GM15510 (cell line): ENCODE results near the gene ZNF735.
"Not testable (repeated sequence)": the region's sequence is repeated elsewhere in the genome, so short reads cannot be mapped to it uniquely, and the experiment has no call there.

Source experiments
- POLR2A ChIP-seq: IDR thresholded peaks from 3 replicates; pipeline ENCODE4 v1.6.1; 2011; ENCODE audit warnings: borderline replicate concordance; ENCODE audit not compliant: insufficient read length; ENCODE audit errors: extremely low read depth

ZNF735 gene

DNA sequence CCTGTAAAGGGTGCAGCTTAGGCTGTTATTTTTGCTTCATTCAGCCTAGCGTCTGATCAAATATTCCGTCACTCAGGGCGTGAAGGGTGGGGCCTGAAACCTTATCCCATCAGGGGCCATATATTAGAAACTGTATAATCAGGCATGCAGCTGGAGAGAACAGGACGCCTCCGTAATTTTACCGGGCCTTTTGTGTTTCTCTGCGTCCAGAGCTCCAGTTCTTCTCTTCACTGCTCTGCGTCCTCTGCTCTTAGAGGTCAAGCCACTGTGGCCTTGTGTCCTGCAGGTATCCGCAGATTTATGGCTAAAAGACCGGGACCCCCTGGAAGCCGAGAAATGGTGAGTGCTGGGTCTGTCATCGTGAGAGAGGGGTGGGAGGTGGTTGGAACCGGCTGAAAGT lies at the start of gene ZNF735:
Gene ZNF735 (plus strand): TSS at position 301 of the 400 bp plus-strand sequence. CDS start 0 bp downstream, at position 301.
- no peak for TF ChIP-seq POLR2A

DNA sequence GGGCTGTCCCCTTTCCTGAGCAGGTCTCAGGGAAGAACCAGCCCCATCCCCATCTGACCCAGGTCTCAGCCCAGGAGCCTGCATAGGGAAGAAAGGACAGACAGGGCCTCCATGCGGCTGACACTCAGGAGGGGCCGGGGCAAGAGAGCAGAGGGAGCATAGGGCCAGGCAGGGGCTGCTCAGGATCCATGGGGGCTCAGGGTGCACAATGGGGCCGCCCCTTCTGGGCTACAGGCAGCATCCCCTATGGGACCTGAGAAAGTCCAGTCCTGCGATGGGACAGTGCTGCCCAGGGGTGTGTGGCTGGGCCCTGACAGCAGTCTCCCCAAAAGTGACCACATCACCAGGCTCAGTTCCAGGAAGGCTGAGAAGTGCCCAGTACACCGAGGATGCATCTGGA lies 32.7 kb upstream of the ZNF735 start:
- no peak for TF ChIP-seq POLR2A

DNA sequence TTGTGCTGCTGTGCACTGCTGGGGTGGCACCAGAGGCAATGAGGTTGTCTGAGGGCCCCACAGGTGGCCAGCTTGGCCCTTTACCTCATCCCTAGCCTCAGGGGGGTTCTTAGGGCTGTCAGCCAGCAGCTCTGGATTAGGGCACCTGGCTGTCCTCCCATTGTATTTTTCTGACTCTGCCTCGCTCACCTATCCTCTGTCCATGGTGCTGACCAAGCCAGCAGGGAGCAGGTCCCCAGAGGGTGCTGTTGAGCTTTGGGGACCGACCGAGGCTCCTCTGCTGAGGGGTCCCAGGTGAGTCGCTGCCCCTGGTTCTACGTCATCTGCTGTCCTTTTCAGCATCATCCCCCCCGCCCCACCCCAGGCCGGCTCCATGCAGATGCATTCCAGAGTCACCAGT lies 32.1 kb upstream of the ZNF735 start:
- TF ChIP-seq POLR2A = no peak

DNA sequence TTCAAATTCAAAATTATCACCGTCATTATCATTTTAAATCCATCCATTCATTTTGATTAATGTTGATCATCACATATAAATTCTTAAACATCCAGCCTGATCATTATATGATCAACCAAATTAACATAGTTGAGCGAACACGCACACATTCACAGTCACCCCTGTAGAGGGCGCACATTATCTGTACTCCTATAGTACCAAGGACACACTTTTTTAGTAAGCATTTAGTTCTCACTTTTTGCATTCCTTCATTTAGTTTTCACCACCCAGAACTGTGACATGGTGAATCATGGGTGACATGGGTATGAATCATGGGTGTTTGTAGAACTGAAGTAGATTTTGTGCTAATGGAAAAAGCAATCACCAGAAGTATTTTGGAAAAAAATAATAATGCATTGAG lies 26.0 kb upstream of the ZNF735 start:
- TF ChIP-seq POLR2A = no peak

DNA sequence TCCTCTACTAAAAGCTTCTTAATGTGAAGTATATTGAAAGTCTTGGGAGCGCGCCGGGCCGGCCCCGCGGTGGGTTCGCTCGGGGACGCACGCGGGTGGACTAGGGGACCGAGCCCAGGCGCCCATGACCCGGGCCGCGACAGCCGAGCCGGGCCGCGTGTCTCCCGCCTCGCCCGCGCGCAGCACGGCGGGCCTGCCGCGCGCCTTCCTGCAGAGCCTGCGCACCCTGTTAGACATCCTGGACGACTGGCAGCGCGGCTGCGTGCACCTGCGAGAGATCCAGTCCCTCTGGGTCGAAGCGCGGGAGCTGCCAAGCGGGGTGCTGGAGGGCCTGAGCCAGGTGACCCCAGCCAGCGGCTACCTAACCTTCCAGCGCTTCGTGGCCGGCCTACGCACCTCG lies 25.4 kb upstream of the ZNF735 start:
- TF ChIP-seq POLR2A = no peak

DNA sequence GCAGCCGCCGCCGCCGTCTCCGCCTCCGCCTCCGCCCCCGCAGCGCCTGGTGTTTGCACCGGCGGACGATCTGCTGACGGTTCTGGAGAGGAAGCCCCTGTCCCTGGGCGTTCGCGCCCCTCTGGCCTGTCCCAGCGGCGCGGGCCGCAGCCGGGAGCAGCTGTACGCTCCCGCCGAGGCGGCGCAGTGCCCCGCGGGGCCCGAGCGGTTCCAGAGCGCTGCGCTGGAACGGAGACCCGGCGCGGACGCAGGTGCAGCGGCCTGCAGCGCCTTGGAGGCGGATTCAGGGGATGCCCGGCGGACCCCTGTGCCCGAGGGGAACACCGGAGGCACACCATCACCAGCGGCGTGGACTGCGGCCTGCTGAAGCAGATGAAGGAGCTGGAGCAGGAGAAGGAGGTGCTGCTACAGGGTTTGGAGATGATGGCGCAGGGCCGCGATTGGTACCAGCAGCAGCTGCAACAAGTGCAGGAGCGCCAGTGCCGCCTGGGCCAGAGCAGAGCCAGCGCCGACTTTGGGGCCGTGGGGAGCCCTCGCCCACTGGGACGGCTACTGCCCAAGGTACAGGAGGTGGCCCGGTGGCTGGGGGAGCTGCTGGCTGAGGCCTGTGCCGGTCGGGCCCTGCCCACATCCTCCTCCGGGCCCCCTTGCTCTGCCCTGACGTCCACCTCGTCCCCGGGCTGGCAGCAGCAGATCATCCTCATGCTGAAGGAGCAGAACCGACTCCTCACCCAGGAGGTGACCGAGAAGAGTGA lies 24.8 kb upstream of the ZNF735 start:
- TF ChIP-seq POLR2A = no peak

DNA sequence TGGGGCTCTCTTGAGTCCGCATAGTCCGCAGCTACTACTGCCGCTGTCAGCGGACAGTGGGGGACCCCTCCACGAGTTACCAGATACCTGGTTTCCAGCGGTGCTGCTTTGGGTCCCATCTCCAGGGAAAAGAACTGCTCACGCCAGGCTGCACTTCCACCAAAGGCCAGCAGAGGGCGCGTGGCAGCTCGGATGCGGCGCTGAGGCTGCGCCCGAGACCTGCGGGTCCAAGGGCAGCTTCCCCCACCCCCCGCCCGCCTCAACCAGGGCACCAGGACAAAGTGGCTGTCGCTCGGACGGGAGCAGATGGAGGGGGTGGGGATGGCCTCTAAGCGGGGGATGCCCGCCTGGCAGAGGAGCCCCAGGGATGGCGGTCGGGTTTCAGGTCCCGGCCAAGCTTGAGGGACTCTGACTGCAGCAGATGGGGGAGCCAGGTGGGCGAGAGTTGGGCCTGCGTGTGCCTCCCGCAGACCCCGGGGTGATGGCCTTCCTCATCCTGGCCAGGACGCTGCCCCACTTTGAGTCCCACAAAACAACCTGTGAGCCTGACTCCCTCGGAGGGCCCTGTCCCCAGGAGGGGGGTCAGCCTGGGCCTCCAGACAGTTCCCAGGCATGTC lies 23.8 kb upstream of the ZNF735 start:
- TF ChIP-seq POLR2A = no peak

DNA sequence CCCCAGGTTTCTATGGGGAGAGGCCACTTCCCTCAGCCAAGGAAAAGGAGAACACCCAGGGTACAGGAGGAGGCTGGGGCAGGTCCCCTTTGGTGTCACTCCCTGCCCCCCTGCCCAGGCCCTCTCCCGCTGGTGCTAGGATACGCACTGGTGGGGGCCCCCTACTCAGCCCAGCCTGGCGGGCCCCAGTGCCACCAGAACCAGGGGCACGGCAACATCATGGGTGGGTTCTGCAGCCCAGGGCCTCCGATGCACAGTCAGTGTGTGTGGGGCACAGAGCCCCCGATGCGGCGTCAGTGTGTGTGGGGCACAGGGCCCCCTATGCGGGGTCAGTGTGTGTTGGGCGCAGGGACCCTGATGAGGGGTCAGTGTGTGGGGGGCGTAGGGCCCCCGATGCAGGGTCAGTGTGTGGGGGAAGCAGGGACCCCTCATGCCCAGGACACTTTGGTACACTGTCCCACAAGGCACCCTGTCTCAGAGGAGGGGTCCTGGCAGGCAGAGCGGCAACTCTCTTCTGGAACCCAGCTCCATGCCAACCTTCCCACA lies 23.1 kb upstream of the ZNF735 start:
- TF ChIP-seq POLR2A = no peak

DNA sequence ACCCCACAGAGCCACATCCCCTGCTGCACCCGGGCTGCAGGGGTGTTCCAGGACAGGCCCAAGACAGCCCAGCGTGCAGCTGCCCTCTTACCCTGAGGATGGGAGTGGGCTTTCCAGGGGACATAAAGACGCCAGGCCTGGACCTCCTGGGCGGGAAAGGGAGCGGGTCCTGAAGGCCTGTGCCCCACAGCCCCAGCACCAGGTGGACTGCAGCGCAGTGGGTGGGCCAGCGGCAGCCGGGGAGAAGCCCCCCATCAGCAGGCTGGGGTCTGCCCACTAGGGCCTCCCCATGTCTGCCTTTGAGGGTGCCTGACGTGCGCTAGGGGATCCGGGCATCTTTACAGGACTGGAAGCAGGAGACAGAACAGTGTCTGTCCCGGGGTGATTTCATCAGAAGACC lies 22.6 kb upstream of the ZNF735 start:
- no peak for TF ChIP-seq POLR2A

DNA sequence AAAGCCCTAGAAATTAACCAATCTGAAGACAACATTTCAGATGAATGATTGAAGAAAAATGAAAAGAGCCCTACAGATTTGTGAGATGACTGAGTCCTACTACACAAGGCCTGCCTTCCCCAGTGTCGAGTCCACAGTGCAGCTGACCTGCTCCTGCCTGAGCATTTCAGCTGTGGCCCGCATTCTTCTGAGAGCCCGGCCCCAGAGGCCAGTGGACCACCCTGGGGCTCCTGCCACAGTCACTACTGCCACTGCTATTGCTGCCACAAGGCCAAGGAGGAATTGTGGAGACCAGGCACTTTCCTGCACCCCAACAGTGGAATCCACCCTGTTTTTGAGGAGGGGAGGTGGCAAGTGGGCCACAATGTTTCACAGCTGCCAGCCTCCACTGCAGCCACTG lies 19.6 kb upstream of the ZNF735 start:
- TF ChIP-seq POLR2A = no peak

DNA sequence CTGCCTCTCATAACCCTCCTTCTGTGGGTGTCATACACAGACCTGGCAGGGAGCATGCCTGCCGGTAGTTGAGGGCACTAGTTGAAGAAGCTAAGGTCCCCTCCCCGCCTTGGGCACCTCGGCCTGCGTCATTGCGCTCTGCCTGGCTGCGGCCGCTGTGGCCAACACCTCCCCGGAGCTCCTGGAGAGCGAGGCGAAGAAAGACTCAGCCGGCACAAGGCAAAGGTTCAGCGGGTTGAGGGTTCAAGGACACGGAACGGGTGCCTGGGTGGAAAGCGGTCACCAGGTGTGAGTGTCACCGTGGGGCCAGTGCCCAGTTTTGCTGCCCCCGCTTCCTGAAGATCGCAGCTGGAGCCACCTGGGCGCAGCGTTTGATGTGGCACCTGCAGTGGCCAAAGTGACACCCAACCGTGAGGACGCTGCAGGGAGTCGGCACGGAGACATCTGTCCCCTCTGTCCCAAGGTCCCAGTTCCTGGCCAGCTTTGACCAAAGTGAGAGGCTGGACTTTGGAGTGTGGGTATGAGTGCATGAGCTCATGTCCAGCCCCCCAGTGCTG lies 14.8 kb upstream of the ZNF735 start:
- no peak for TF ChIP-seq POLR2A

DNA sequence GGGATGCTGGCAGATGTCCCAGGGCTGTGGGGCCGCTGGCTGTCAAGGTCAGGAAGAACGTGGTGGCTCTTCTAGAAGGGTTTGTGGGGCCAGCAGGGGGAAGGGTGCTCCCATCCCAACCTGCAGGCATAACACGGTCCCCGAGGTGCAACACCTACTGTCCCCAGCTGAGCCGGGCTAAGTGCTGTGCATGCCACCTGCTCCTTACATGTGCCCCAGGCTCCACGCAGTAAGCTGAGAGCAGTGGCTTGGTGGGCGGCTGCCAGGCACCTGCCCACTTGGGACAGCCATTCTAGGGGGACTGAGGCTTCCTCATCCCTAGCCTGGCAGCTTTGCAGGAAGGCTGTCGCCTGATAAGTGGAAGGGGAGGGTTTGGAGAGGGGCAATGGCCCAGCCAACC lies 14.2 kb upstream of the ZNF735 start:
- TF ChIP-seq POLR2A = no peak

DNA sequence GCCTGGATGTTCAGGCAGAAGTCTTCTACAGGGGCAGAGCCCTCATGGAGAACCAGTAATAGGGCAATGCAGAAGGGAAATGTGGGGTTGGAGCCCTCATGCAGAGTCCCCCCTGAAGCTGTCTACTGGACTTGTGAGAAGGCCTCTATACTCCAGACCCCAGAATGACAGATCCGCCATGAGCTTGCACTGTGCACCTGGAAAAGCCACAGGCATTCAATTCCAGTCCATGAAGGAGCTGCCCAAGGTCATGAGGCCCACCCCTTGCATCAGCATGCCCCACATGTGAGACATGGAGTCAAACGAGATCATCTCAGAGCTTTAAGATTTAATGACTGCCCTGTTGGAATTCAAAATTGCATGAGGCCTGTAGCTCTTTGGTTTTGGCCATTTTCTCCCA lies 16.4 kb downstream of the ZNF735 start:
- no peak for TF ChIP-seq POLR2A

DNA sequence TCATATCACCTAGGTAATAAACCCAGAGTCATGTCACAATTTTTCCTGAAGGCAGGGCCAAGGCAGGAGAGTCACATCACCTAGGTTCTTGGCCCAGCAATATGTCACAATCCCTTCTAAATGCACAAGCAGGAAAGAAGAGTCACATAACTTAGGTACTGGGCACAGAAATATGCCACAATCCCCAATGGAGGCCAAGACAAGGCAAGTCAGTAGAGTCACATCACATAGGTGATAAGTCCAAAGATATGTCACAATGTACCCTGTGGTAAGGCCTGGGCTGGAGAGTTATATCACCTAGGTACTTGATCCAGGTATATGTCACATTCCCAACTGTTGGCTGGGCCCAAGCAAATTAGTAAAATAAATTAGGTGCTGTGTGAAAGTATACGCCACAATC lies 21.2 kb downstream of the ZNF735 start, which contains the start of gene ZNF679:
Gene ZNF679 (plus strand): TSS at position 301 of the 400 bp plus-strand sequence. CDS start 20,644 bp downstream, outside the sequence.
- TF ChIP-seq POLR2A = not testable (repeated sequence)

DNA sequence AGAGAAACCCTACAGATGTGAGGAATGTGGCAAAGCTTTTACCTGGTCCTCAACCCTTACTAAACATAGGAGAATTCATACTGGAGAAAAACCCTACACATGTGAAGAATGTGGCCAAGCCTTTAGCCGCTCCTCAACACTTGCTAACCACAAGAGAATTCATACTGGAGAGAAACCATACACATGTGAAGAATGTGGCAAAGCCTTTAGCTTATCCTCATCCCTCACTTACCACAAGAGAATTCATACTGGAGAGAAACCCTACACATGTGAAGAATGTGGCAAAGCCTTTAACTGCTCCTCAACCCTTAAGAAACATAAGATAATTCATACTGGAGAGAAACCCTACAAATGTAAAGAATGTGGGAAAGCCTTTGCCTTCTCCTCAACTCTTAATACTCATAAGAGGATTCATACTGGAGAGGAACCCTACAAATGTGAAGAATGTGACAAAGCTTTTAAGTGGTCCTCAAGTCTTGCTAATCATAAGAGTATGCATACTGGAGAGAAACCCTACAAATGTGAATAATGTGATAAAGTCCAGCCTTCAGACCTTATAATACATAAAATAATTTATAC lies 59.4 kb downstream of the ZNF735 start:
- TF ChIP-seq POLR2A = no peak
